Endodermal cell (in vitro differentiated cells): ENCODE results near the gene ZCCHC14. TPM values are rescaled to one million over a fixed set of nuclear protein-coding genes. Genes with fewer than 3 reads are reported as not detected.
"Not testable (repeated sequence)": the region's sequence is repeated elsewhere in the genome, so short reads cannot be mapped to it uniquely, and the experiment has no call there.

Source experiments
- DNase-seq: peaks from one replicate; pipeline ENCODE4 v3.0.0-alpha.2; 2017
- H3K27ac ChIP-seq: 2 replicates; pipeline ENCODE4 v1.5.1; 2013; ENCODE audit warnings: mild to moderate bottlenecking, low read depth, low read length, moderate library complexity
- H3K27me3 ChIP-seq: 2 replicates; pipeline ENCODE4 v1.6.1; 2013; ENCODE audit warnings: mild to moderate bottlenecking, low read length, moderate library complexity; ENCODE audit not compliant: insufficient read depth, control insufficient read depth, poor library complexity, severe bottlenecking
- H3K36me3 ChIP-seq: 2 replicates; pipeline ENCODE4 v1.7.0; 2013; ENCODE audit warnings: mild to moderate bottlenecking, low read length, moderate library complexity; ENCODE audit not compliant: control insufficient read depth, insufficient read depth
- H3K4me1 ChIP-seq: one replicate; pipeline ENCODE4 v1.7.0; 2013; ENCODE audit warnings: low read length; ENCODE audit not compliant: control insufficient read depth, insufficient read depth
- H3K4me3 ChIP-seq: 2 replicates; pipeline ENCODE4 v1.5.1; 2013; ENCODE audit warnings: mild to moderate bottlenecking, low read length, moderate library complexity
- H3K9ac ChIP-seq: 2 replicates; pipeline ENCODE4 v1.6.1; 2013; ENCODE audit warnings: mild to moderate bottlenecking, low read length, moderate library complexity; ENCODE audit not compliant: poor library complexity, severe bottlenecking; ENCODE audit errors: extremely low read depth
- H3K9me3 ChIP-seq: 2 replicates; pipeline ENCODE4 v1.6.1; 2013; ENCODE audit warnings: mild to moderate bottlenecking, low read length, moderate library complexity; ENCODE audit not compliant: control insufficient read depth
- H3K27ac Mint-ChIP-seq: 2 replicates; pipeline ENCODE4 v1.8.0; 2020; ENCODE audit warnings: mixed read lengths
- H3K27me3 Mint-ChIP-seq: 2 replicates; pipeline ENCODE4 v1.8.0; 2021; ENCODE audit warnings: mild to moderate bottlenecking, mixed read lengths; ENCODE audit not compliant: insufficient read depth
- H3K36me3 Mint-ChIP-seq: 2 replicates; pipeline ENCODE4 v1.8.0; 2020; ENCODE audit warnings: low read depth, mixed read lengths
- H3K4me1 Mint-ChIP-seq: 2 replicates; pipeline ENCODE4 v1.8.0; 2020; ENCODE audit warnings: mixed read lengths
- H3K4me3 Mint-ChIP-seq: 2 replicates; pipeline ENCODE4 v1.8.0; 2020; ENCODE audit warnings: mild to moderate bottlenecking, moderate library complexity, mixed read lengths
- H3K9me3 Mint-ChIP-seq: 2 replicates; pipeline ENCODE4 v1.8.0; 2020; ENCODE audit warnings: mild to moderate bottlenecking, mixed read lengths
- CTCF ChIP-seq: fragments of 200-600 bp; sonication (generic); conservative IDR thresholded peaks from 2 replicates; pipeline ENCODE4 v1.5.0; 2021; ENCODE audit warnings: antibody characterized with exemption, mild to moderate bottlenecking
- WGBS, 2 experiments: methylation state at CpG; one replicate each; pipeline versions ENCODE4 v1.1.5 to v1.1.7; 2013; ENCODE audit warnings: missing lambda C conversion rate in 2 of 2, mixed read lengths in 1 of 2; ENCODE audit not compliant: insufficient coverage in 1 of 2, insufficient read length in 1 of 2; 5-methylcytosine and 5-hydroxymethylcytosine counted together
- total RNA-seq, 2 donors: library from RNA; stranded (reverse); fragmentation: NEBNext Ultra II Directional in 1 of 2; extraction: Animal tissue kit (Norgen Biotek cat#: 25700) in 1 of 2; gene quantifications; 2 replicates in 1 of 2; 3 replicates in 1 of 2; pipeline ENCODE4 v1.2.1, GENCODE V29; 2021

The ZCCHC14 gene
- total RNA-seq, 2 donors from 2014 or later: 27.3 to 33.7 TPM

GRCh38 chr16:87507351-87508069, 14.7 kb upstream of the ZCCHC14 start:
- Mint-ChIP-seq H3K27me3 (no peaks in the 10 kb centered on the region), H3K27ac (no peak overlapping the region), H3K4me1 (no peaks in the 10 kb centered on the region), H3K4me3 (no peak overlapping the region), H3K9me3 (peaks cover 1% of the 10 kb centered on the region), H3K36me3 (no peaks in the 10 kb centered on the region)
- TF ChIP-seq CTCF: no peak
- Histone ChIP-seq H3K4me1 (no peaks in the 10 kb centered on the region), H3K4me3 (no peak overlapping the region), H3K27ac (no peak overlapping the region), H3K9me3 (no peaks in the 10 kb centered on the region), H3K9ac (no peak overlapping the region), H3K36me3 (no peaks in the 10 kb centered on the region), H3K27me3 (no peaks in the 10 kb centered on the region)
- DNase-seq: no peak
- 85 to 87% methylated on average over 24 to 25 of the region's 25 CpGs for WGBS, 2 experiments

- H3K27me3 ChIP-seq: no peaks in the 10 kb centered on the region
- H3K27ac ChIP-seq: no peak overlapping the region
- no peak for DNase-seq
- no peak overlapping the region for H3K4me3 Mint-ChIP-seq
- 94 to 96% methylated on average over 13 of the region's 13 CpGs for WGBS, 2 experiments
- TF ChIP-seq CTCF: no peak
- H3K9ac ChIP-seq: no peak overlapping the region
- H3K36me3 Mint-ChIP-seq: no peaks in the 10 kb centered on the region
- no peak overlapping the region for H3K4me3 ChIP-seq
- H3K4me1 Mint-ChIP-seq: no peaks in the 10 kb centered on the region
- H3K36me3 ChIP-seq: no peaks in the 10 kb centered on the region
- H3K9me3 Mint-ChIP-seq: peaks cover 1% of the 10 kb centered on the region
- H3K4me1 ChIP-seq: no peaks in the 10 kb centered on the region
- H3K27ac Mint-ChIP-seq: no peak overlapping the region
- no peaks in the 10 kb centered on the region for H3K27me3 Mint-ChIP-seq
- no peaks in the 10 kb centered on the region for H3K9me3 ChIP-seq
Measured at GRCh38 chr16:87506423-87507350, 13.9 kb upstream of the ZCCHC14 start.

- DNase-seq: no peak
- no peaks in the 10 kb centered on the region for H3K27me3 ChIP-seq
- no peak overlapping the region for H3K27ac ChIP-seq
- no peaks in the 10 kb centered on the region for H3K36me3 Mint-ChIP-seq
- no peaks in the 10 kb centered on the region for H3K4me1 ChIP-seq
- 90 to 91% methylated on average over 2 of the region's 2 CpGs for whole genome bisulfite sequencing, 2 experiments
- H3K27me3 Mint-ChIP-seq: no peaks in the 10 kb centered on the region
- H3K4me3 ChIP-seq: no peak overlapping the region
- no peaks in the 10 kb centered on the region for H3K9me3 Mint-ChIP-seq
- H3K36me3 ChIP-seq: no peaks in the 10 kb centered on the region
- H3K9me3 ChIP-seq: no peaks in the 10 kb centered on the region
- no peak overlapping the region for H3K9ac ChIP-seq
- no peak overlapping the region for H3K4me3 Mint-ChIP-seq
- no peaks in the 10 kb centered on the region for H3K4me1 Mint-ChIP-seq
- no peak overlapping the region for H3K27ac Mint-ChIP-seq
- no peak for TF ChIP-seq CTCF
Measured at GRCh38 chr16:87505834-87506233, 13.0 kb upstream of the ZCCHC14 start.

GRCh38 chr16:87503232-87503937, 10.6 kb upstream of the ZCCHC14 start:
- H3K4me1 ChIP-seq, H3K27ac ChIP-seq, H3K4me3 Mint-ChIP-seq, H3K9ac ChIP-seq, H3K36me3 Mint-ChIP-seq, H3K9me3 ChIP-seq, H3K4me1 Mint-ChIP-seq, H3K27me3 Mint-ChIP-seq, H3K36me3 ChIP-seq, DNase-seq, H3K9me3 Mint-ChIP-seq, H3K27me3 ChIP-seq, H3K4me3 ChIP-seq, H3K27ac Mint-ChIP-seq: not testable (repeated sequence)
- WGBS, 2 experiments: 90% methylated on average over 11 to 18 of the region's 18 CpGs
